CD4-positive, alpha-beta T cell treated with Interleukin-15 for 1 hour (primary cell): ENCODE results near the gene SH3RF3.
"Not testable (repeated sequence)": the region's sequence is repeated elsewhere in the genome, so short reads cannot be mapped to it uniquely, and the experiment has no call there.

Experiments used
- DNase-seq: peaks from one replicate; pipeline ENCODE4 v3.0.0-alpha.2; 2020

Gene SH3RF3

GRCh38 chr2:109120166-109120565 is 8.8 kb upstream of the SH3RF3 start:
- DNase-seq: no peak

GRCh38 chr2:109120686-109121085 is 8.3 kb upstream of the SH3RF3 start:
- not testable (repeated sequence) for DNase-seq

- no peak for DNase-seq
Observed at GRCh38 chr2:109123586-109124201, 5.3 kb upstream of the SH3RF3 start.

- DNase-seq: no peak
Observed at GRCh38 chr2:109124982-109125592, 3.9 kb upstream of the SH3RF3 start.

GRCh38 chr2:109125593-109126500 is 3.2 kb upstream of the SH3RF3 start:
- DNase-seq: no peak

GRCh38 chr2:109126501-109126860 is 2.5 kb upstream of the SH3RF3 start:
- DNase-seq: no peak

GRCh38 chr2:109127556-109127955 is 1.4 kb upstream of the SH3RF3 start:
- no peak for DNase-seq

GRCh38 chr2:109128048-109128615 is 873 bp upstream of the SH3RF3 start:
- DNase-seq: peak; percentile 61

GRCh38 chr2:109129356-109129920 is 433 bp downstream of the SH3RF3 start:
- no peak for DNase-seq

GRCh38 chr2:109129921-109130722 is 1.1 kb downstream of the SH3RF3 start:
- no peak for DNase-seq

- DNase-seq: no peak
Observed at GRCh38 chr2:109130723-109130995, 1.7 kb downstream of the SH3RF3 start.

- no peak for DNase-seq
Observed at GRCh38 chr2:109131777-109132176, 2.8 kb downstream of the SH3RF3 start.

GRCh38 chr2:109132626-109133025 is 3.6 kb downstream of the SH3RF3 start:
- DNase-seq: no peak

- DNase-seq: no peak
Observed at GRCh38 chr2:109133746-109134145, 4.7 kb downstream of the SH3RF3 start.

GRCh38 chr2:109134741-109135358 is 5.8 kb downstream of the SH3RF3 start:
- DNase-seq: no peak

- DNase-seq: no peak
Observed at GRCh38 chr2:109135359-109136197, 6.6 kb downstream of the SH3RF3 start.

- no peak for DNase-seq
Observed at GRCh38 chr2:109136542-109136941, 7.5 kb downstream of the SH3RF3 start.

- DNase-seq: no peak
Observed at GRCh38 chr2:109137616-109138015, 8.6 kb downstream of the SH3RF3 start.

- DNase-seq: no peak
Observed at GRCh38 chr2:109138449-109138848, 9.4 kb downstream of the SH3RF3 start.

GRCh38 chr2:109139002-109139401 is 10.0 kb downstream of the SH3RF3 start:
- DNase-seq: no peak

- no peak for DNase-seq
Observed at GRCh38 chr2:109139865-109140396, 10.9 kb downstream of the SH3RF3 start.
